Hematopoietic multipotent progenitor cell treated with erythropoietin and hydrocortisone succinate and interleukin-3 and kit ligand, for 6 days (in vitro differentiated cells): Measurements from ENCODE around the gene GLI1.
"Not testable (repeated sequence)": the region's sequence is repeated elsewhere in the genome, so short reads cannot be mapped to it uniquely, and the experiment has no call there.

ENCODE experiments used
- DNase-seq: peaks from one replicate; pipeline ENCODE4 v3.0.0-alpha.2; 2015

The GLI1 gene

DNA sequence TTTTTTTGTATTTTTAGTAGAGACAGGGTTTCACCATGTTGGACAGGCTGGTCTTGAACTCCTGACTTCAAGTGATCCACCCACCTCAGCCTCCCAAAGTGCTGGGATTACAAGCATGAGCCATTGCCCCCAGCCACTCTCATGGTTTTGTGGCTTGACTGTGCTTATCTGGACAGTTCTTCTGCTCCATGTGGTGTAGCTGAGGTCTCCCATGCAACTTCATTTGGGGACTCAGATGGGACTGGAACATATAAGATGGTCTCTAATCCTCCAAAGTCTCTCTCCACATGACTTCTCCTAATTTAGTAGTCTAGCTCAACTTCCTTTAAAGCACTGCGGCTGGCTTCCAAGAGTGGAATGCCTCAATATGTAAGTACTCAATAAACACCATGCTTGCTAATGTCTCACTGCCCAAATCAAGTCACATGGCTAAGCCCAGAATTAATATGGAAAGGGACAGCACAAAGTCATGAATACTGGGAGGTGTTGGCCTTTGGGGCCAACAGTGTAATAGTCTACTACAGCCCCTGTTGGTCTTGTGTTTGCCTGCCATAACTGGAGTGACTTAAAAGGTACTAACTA, 17.6 kb upstream of the GLI1 start:
- DNase-seq: peak; percentile 51

DNA sequence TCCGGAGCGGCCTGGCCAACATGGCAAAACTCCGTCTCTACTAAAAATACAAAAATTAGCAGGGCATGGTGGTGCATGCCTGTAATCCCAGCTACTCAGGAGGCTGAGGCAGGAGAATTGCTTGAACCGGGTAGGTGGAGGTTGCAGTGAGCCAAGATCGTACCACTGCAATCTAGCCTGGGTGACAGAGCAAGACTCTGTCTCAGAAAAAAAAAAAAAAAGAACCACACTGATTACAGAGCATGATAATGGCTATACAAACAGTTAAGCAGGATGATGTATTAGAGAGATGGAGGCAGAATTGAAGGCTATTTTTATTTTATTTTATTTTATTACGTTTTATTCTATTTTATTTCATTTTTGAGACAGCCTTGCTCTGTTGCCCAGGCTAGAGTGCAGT, 15.2 kb upstream of the GLI1 start:
- not testable (repeated sequence) for DNase-seq

DNA sequence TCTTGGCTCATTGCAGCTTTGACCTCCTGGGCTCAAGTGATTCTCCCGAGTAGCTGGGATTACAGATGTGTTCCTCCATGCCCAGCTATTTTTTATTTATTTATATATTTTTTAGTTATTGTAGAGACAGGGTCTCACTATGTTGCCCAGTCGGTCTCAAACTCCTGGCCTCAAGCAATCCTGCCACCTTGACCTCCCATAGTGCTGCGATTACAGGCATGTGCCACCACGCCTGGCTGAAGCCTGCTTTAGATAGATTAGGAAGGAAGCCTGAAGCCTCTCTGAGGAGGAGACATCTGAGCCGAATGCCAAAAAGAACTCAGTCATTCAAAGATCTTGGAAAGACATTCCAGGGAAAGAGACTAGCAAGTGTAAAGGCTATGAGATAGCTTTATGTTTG, 14.8 kb upstream of the GLI1 start:
- peak; percentile 27 for DNase-seq

DNA sequence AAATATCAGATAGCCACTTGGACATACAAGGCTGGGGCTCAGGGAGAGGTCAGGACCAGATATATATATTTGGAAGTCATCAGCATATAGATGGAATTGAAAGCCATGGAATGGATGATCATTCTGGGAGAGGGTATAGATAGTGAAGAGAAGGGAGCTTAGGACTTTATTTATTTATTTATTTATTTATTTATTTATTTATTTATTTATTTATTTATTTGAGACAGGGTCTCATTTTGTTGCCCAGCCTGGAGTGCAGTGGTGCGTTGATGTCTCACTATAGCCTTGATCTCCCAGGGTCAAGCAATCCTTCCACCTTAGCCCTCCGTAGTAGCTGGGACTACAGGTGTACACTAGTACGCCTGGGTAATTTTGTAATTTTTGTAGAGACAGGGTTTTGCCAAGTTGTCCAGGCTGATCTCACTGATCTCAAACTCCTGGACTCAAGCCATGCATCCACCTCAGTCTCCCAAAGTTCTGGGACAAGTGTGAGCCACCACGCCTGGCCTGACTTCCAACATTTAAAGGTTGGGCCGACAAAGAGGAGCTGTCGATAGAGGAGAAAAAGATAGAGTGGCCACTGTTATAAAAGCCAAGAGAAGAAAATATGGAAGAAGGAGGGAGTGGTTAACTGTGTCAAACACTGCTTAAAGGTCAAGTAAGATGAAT, 13.2 kb upstream of the GLI1 start:
- no peak for DNase-seq

DNA sequence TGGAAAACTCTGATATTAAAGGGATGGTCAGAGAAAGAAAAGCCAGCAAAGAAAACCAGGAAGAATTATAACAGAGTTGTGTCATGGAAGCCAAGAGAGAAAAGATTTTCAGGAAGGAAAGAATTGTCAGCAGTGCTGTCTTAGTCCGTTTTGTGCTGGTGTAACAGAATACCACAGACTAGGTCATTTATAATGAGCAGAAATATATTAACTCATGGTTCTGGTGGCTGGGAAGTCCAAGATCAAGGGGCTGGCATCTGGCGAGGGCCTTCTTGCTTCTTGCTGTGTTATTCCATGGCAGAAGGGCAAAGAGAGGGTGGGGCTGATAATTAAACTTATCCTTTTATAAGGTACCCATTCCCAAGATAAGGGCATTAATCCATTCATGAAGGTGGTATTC, 10.9 kb upstream of the GLI1 start:
- no peak for DNase-seq

DNA sequence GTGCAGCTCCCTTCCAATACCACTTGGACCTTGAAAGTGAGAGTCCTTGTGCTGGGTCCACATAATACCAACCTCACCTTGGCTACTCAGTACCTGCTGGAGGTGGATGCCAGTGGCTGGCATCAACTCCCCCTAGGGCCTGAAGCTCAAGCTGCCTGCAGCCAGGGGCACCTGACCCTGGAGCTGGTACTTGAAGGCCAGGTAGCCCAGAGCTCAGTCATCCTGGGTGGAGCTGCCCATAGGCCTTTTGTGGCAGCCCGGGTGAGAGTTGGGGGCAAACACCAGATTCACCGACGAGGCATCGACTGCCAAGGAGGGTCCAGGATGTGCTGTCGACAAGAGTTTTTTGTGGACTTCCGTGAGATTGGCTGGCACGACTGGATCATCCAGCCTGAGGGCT, 10.2 kb upstream of the GLI1 start:
- no peak for DNase-seq

DNA sequence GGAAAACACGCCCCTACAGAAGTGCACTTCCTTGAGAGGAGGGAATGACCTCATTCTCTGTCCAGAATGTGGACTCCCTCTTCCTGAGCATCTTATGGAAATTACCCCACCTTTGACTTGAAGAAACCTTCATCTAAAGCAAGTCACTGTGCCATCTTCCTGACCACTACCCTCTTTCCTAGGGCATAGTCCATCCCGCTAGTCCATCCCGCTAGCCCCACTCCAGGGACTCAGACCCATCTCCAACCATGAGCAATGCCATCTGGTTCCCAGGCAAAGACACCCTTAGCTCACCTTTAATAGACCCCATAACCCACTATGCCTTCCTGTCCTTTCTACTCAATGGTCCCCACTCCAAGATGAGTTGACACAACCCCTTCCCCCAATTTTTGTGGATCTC, 9.5 kb upstream of the GLI1 start:
- no peak for DNase-seq

DNA sequence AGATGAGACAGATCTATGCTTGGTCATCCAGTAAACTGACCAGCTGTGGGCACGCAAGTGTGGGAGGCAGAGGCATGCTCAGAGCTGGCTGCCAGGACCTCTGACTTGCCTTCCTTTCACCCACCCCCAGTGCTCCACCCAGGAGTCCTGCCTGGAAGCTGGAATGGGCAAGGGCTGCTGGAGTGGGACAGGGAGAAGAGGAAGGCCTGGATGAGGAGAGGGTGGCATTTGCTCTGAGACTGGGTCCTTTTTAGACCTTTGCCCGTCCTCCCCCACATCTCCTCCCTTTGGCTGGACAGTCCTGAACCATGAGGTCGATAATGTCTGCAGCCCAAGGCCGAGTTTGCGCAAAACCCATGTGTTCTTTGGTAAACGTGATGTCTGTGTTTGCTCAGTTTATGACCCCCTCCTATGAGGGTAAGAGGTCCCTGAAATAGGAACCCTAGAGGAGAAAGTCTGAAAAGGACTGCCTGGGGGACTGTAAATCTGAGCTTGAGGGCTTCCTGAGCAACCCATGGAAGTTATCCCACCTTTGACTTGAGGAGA, 8.3 kb upstream of the GLI1 start:
- DNase-seq: no peak

DNA sequence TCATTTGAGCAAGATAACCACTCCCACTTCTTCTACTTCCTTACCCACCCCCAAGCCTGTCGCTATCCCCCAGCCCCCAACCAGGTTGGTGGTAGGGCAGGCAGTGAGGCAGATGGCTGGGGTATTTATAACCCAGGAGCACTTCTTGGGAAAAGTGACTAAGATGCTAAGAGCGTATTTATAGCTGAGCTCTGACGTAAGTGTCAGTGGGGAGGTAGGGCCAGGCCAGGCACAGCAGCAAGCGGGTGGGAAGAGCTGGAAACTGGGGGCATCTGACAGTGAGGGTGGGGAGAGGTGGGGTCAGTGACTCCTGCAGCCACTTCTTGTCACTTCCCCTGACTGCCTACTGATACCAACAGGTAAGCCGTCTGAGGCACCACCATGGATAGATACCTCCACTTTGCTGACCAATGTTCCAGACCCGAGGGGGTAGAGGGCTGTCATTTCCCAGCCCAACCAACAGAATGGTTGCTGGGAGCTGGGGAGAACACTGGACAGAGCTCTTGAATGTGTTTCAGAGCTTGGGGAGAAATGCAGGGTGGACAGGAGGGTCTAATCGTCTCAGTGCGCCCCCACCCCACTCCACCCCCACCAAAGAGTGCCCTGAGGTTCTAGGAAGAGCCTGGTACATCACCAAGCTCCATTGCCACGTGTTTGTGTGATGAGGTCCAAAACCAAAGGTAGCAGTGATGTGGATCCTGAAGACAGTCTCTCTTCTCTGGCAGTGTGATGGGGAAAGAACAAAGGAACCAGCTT, 7.2 kb upstream of the GLI1 start:
- DNase-seq: no peak

DNA sequence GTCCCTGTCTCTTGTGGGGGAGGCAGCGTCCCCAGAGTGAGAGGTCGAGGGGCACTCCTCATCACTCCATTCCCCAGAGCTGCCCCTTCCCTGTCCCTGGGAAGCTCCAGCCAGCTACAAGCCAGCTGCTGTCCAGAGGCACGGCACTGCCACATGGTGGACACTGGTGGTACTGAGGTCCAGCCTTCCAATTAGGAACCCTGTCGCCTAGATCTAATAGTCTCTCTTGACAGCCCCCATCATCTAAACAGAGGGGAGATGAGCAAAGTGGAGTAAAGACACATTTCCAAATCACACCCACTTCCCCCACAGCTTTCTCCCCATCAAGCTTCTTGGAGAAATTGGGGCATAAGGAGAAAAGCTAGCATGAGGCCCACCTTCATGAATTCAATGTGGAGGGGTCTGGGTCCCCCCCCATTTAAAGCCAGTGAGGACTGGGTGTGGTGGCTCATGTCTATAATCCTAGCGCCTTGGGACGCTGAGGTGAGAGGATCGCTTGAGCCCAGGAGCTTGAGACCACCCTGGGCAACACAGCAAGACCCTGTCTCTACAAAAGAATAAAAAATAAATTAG, 6.6 kb upstream of the GLI1 start:
- peak; percentile 84 for DNase-seq

DNA sequence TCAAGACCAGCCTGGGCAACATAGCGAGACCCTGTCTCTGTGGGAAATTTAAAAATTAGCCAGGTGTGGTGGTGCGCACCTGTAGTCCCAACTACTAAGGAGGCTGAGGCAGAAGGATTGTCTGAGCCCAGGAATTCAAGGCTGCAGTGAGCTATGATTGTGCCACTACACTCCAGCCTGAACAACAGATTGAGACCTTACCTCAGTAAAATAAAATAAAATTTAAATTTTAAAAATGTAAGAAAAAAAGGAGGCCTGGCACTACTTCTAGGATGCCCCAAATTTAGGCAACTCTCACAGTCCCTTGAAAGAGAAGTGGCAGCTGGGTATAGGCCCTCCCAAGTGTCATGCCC, 5.4 kb upstream of the GLI1 start:
- no peak for DNase-seq

DNA sequence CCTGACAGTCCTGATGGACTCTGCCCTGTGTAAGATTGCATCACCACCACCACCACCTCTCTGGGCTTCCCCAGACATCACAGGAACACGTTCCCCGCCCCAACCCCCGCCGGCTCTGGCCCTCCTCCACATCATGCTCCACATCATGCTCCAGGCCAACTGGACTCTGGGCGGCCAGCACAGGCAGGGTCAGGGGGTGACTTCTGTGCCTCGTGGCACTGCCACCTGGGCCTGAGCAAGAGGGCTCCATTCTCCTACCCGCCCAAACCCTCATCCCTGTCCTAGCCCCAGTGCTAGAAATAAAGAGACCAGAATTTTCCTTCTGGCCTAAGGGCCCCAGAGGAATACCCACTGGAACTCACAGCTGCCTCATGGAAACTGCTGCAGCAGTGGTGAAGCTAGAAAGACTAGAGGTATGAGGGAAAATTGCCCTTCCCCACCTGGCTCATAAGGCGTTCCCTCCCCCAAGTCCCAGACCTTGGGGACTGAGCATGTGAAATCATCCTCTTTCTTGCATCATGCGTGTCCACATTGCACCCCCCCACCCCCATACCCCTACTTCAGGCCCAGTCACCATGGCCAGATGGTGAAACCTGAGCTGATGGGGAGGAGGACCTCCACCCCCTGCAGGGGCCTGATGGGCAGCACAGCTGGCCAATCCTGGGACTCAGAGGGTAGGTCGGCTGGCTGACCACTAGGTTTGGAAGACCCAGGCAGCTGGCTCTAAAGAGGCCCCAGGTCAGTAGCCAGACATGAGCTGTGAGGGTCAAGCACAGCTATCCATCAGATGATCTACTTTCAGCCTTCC, 4.8 kb upstream of the GLI1 start, which contains the start of gene INHBE:
Gene INHBE (plus strand): TSS at position 742 of the 808 bp plus-strand sequence. CDS start 230 bp downstream, outside the sequence.
- DNase-seq: no peak

DNA sequence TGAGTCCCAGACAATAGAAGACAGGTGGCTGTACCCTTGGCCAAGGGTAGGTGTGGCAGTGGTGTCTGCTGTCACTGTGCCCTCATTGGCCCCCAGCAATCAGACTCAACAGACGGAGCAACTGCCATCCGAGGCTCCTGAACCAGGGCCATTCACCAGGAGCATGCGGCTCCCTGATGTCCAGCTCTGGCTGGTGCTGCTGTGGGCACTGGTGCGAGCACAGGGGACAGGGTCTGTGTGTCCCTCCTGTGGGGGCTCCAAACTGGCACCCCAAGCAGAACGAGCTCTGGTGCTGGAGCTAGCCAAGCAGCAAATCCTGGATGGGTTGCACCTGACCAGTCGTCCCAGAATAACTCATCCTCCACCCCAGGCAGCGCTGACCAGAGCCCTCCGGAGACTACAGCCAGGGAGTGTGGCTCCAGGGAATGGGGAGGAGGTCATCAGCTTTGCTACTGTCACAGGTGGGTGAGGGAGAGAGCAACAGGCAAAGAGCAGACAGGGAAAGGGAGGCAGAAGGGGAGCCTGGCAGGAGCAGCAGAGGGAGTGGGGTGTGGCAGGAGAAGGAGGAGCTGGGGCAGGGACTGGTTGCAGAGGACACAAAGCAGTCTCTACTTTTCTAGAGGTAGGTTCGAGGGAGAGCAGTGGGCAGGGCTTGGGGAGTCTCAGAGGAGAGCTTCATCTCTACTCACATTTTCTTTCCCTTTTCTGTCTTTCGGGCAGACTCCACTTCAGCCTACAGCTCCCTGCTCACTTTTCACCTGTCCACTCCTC, 4.0 kb upstream of the GLI1 start:
- DNase-seq: no peak

DNA sequence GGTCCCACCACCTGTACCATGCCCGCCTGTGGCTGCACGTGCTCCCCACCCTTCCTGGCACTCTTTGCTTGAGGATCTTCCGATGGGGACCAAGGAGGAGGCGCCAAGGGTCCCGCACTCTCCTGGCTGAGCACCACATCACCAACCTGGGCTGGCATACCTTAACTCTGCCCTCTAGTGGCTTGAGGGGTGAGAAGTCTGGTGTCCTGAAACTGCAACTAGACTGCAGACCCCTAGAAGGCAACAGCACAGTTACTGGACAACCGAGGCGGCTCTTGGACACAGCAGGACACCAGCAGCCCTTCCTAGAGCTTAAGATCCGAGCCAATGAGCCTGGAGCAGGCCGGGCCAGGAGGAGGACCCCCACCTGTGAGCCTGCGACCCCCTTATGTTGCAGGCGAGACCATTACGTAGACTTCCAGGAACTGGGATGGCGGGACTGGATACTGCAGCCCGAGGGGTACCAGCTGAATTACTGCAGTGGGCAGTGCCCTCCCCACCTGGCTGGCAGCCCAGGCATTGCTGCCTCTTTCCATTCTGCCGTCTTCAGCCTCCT, 3.4 kb upstream of the GLI1 start:
- peak; percentile 83 for DNase-seq

DNA sequence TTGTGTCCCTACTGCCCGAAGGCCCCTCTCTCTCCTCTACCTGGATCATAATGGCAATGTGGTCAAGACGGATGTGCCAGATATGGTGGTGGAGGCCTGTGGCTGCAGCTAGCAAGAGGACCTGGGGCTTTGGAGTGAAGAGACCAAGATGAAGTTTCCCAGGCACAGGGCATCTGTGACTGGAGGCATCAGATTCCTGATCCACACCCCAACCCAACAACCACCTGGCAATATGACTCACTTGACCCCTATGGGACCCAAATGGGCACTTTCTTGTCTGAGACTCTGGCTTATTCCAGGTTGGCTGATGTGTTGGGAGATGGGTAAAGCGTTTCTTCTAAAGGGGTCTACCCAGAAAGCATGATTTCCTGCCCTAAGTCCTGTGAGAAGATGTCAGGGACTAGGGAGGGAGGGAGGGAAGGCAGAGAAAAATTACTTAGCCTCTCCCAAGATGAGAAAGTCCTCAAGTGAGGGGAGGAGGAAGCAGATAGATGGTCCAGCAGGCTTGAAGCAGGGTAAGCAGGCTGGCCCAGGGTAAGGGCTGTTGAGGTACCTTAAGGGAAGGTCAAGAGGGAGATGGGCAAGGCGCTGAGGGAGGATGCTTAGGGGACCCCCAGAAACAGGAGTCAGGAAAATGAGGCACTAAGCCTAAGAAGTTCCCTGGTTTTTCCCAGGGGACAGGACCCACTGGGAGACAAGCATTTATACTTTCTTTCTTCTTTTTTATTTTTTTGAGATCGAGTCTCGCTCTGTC, 2.7 kb upstream of the GLI1 start:
- no peak for DNase-seq

DNA sequence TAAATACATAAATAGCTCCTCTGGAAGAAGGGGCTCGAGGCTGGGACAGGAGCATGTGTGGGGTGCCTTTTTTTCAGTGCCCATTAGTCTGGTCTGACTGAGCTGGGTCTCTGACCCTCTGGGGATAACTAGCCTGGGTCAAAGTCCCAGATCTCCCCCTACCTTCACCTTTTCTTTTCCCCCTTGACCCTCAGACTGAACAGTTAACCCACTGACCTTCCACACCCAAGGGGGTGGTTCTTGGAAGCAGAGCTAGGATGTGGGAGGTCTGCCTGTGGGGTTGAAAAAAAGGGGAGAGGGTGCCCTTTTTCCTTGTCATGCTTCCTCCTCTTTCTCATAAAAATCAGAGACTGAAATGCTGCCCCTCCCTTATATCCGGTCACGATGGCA, 925 bp upstream of the GLI1 start:
- no peak for DNase-seq

DNA sequence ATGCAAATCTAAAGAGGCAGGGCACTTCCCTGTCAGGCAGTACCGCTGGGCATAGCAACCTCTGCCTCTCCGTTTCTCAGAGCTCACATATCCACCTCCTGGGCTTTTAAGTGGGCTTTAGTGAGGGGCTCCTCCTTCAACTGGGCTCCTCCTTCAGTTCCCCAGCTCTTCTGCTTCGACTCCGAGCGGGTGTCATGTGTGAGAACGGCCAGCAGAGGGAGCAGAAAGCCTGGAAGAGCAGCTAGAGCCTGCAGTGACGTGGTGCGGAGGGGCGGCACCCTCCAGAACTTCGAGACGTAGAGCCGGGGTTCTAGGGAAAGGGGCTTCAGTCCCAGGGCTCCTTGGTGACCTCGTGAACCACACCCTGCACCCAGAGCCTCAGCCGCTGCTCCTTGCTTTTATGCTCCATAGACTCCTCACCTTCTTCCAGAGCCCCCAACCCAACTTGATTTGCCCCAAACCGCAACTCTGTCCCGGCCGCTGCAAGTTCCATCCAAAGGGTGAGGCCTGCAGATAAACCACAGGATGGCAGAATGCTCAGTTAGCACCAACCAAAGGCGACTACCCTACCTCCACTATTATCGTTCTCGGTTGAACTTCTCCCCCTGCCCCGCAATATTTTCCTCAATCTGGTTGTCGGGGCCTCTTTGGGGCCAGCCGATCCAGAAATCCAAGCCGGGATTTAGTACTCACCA, 383 bp upstream of the GLI1 start:
- peak; percentile 96 for DNase-seq

DNA sequence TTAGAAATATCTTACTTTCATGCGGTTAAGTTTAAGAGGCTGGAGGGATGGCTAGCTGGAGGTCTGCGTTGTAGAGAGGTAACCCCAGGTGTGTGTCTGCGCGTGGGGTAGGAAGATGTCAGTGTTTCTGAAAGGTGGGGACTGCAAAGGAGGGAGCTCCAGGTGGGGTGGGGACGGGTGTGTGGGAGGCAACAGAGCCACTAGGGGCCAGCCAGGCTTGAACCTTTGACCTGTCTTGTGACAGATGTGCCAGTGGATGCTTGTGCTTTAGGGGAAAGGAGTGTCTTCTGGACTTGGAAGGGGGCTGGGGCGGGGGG, 841 bp downstream of the GLI1 start:
- no peak for DNase-seq

DNA sequence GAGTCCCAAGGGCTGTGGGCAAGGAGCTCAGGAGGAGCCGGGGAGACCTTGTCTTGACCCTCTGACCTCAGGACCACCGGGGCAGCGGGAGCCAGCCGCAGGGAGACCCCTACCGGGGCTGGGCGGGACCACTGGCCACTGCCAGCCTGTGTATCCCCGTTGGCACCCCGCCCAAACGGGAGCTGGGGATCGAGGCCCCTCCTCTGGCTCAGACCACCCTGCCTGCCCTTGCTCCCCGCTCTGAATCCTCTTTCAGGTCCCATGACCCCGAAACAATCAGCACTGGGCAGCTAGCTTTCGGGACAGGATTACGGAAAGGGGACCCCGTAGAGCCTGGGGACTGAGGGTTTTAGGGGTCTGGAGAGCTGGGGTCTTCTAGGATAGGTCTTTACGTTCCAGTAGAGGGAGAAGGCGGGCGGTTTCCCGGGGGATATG, 1.3 kb downstream of the GLI1 start:
- no peak for DNase-seq

DNA sequence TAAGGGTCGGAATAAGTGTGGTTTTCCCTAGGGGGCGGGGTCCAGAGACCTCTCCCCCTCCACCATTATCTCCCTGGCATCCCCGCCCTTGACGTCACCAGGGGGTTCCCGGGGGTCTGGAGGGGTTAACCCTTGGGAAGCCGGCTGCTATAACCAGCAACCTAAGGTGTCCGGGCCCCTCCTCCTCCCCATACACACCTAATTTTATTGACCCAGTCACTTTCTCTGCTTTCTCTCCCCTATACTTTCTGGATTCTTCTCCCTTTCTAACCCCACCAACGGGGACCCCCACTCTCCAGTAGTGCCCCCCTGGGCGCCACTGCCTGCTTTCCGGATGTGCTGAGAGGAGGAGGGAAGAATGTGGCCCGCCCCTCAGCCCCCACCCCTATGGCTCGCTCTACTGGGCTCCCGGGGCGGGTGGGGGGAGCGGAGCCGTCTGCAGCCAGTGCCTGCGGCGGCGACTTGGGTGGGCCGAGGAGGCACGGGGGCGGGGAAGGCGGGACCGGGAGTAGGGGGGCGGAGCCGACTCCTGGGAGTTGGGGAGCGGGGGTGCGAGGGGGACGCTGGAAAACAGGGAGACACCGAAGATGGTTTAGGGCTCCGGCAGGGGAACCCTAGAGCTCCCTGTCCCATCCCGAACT, 1.8 kb downstream of the GLI1 start:
- peak; percentile 45 for DNase-seq
